Skeletal muscle satellite cell (primary cell): ENCODE measurements around the gene CHRNA1.
A peak's percentile ranks its signal among the peaks of the same experiment; 100 is the strongest.

Experiments used
- H3K27me3 ChIP-seq: 2 replicates; pipeline ENCODE4 v1.7.0; 2013; ENCODE audit warnings: low read length; ENCODE audit not compliant: control insufficient read depth, insufficient read depth
- H3K36me3 ChIP-seq: 2 replicates; pipeline ENCODE4 v1.7.0; 2013; ENCODE audit warnings: mild to moderate bottlenecking, control low read depth, low read length; ENCODE audit not compliant: insufficient read depth
- H3K4me1 ChIP-seq: 2 replicates; pipeline ENCODE4 v1.7.0; 2013; ENCODE audit warnings: low read length; ENCODE audit not compliant: control insufficient read depth, insufficient read depth
- H3K4me2 ChIP-seq: 2 replicates; pipeline ENCODE4 v1.7.0; 2013; ENCODE audit warnings: mild to moderate bottlenecking, low read length
- H3K4me3 ChIP-seq: 2 replicates; pipeline ENCODE4 v1.7.0; 2013; ENCODE audit warnings: low read length
- H3K9ac ChIP-seq: 2 replicates; pipeline ENCODE4 v1.7.0; 2013; ENCODE audit warnings: mild to moderate bottlenecking, low read depth, low read length, moderate library complexity
- H3K9me3 ChIP-seq: replicated peaks from 2 replicates; pipeline ENCODE4 v1.7.0; 2013; ENCODE audit warnings: mild to moderate bottlenecking, control low read depth, low read length

The CHRNA1 gene

GRCh38 chr2:174772472-174772801, 8.2 kb upstream of the CHRNA1 start:
- Histone ChIP-seq H3K9me3 (no peaks in the 10 kb centered on the region), H3K4me2 (peak overlapping the region; percentile 59), H3K4me1 (peaks cover 15% of the 10 kb centered on the region), H3K9ac (peak overlapping the region; percentile 49), H3K27me3 (no peaks in the 10 kb centered on the region), H3K4me3 (no peak overlapping the region), H3K36me3 (no peaks in the 10 kb centered on the region)

GRCh38 chr2:174771631-174772471, 7.6 kb upstream of the CHRNA1 start:
- H3K4me3 ChIP-seq = no peak overlapping the region
- peak overlapping the region; percentile 49 for H3K9ac ChIP-seq
- H3K4me1 ChIP-seq = peaks cover 16% of the 10 kb centered on the region
- no peaks in the 10 kb centered on the region for H3K36me3 ChIP-seq
- peak overlapping the region; percentile 59 for H3K4me2 ChIP-seq
- H3K27me3 ChIP-seq = no peaks in the 10 kb centered on the region
- H3K9me3 ChIP-seq = no peaks in the 10 kb centered on the region

GRCh38 chr2:174771136-174771535, 6.9 kb upstream of the CHRNA1 start:
- no peaks in the 10 kb centered on the region for H3K36me3 ChIP-seq
- no peaks in the 10 kb centered on the region for H3K9me3 ChIP-seq
- H3K4me2 ChIP-seq = no peak overlapping the region
- H3K4me3 ChIP-seq = no peak overlapping the region
- no peaks in the 10 kb centered on the region for H3K27me3 ChIP-seq
- H3K4me1 ChIP-seq = peaks cover 22% of the 10 kb centered on the region
- H3K9ac ChIP-seq = no peak overlapping the region

GRCh38 chr2:174768557-174768956, 4.3 kb upstream of the CHRNA1 start:
- no peak overlapping the region for H3K4me3 ChIP-seq
- H3K4me1 ChIP-seq = peaks cover 46% of the 10 kb centered on the region
- no peaks in the 10 kb centered on the region for H3K9me3 ChIP-seq
- H3K9ac ChIP-seq = no peak overlapping the region
- no peak overlapping the region for H3K4me2 ChIP-seq
- no peaks in the 10 kb centered on the region for H3K36me3 ChIP-seq
- no peaks in the 10 kb centered on the region for H3K27me3 ChIP-seq

GRCh38 chr2:174766271-174766670, 2.0 kb upstream of the CHRNA1 start:
- H3K9ac ChIP-seq = no peak overlapping the region
- peaks cover 47% of the 10 kb centered on the region for H3K4me1 ChIP-seq

GRCh38 chr2:174765576-174765975, 1.3 kb upstream of the CHRNA1 start:
- Histone ChIP-seq H3K9me3 (no peaks in the 10 kb centered on the region), H3K4me2 (peak overlapping the region; percentile 76), H3K4me1 (peaks cover 54% of the 10 kb centered on the region), H3K4me3 (peak overlapping the region; percentile 73), H3K27me3 (no peaks in the 10 kb centered on the region), H3K9ac (peak overlapping the region; percentile 93), H3K36me3 (peaks cover 3% of the 10 kb centered on the region)

More at GRCh38 chr2:174766271-174766670, 2.0 kb upstream of the CHRNA1 start:
- Histone ChIP-seq H3K36me3 (no peaks in the 10 kb centered on the region), H3K27me3 (no peaks in the 10 kb centered on the region), H3K9me3 (no peaks in the 10 kb centered on the region), H3K4me3 (no peak overlapping the region), H3K4me2 (no peak overlapping the region)

GRCh38 chr2:174763780-174764179, 492 bp downstream of the CHRNA1 start:
- no peaks in the 10 kb centered on the region for H3K27me3 ChIP-seq
- peak overlapping the region; percentile 93 for H3K9ac ChIP-seq
- H3K4me1 ChIP-seq = peaks cover 54% of the 10 kb centered on the region
- peak overlapping the region; percentile 73 for H3K4me3 ChIP-seq
- H3K9me3 ChIP-seq = no peaks in the 10 kb centered on the region
- H3K4me2 ChIP-seq = peak overlapping the region; percentile 76
- H3K36me3 ChIP-seq = peaks cover 3% of the 10 kb centered on the region

- Histone ChIP-seq H3K4me1 (peaks cover 54% of the 10 kb centered on the region), H3K27me3 (no peaks in the 10 kb centered on the region), H3K9me3 (no peaks in the 10 kb centered on the region), H3K36me3 (peaks cover 8% of the 10 kb centered on the region), H3K9ac (peak overlapping the region; percentile 93), H3K4me3 (peak overlapping the region; percentile 73), H3K4me2 (peak overlapping the region; percentile 76)
These were observed 1.8 kb downstream of the CHRNA1 start for GRCh38 chr2:174762464-174762863.

- Histone ChIP-seq H3K9me3 (no peaks in the 10 kb centered on the region), H3K4me3 (peak overlapping the region; percentile 73), H3K4me2 (peak overlapping the region; percentile 76), H3K4me1 (peaks cover 53% of the 10 kb centered on the region), H3K9ac (peak overlapping the region; percentile 93), H3K36me3 (peaks cover 10% of the 10 kb centered on the region), H3K27me3 (no peaks in the 10 kb centered on the region)
These were observed 2.4 kb downstream of the CHRNA1 start for GRCh38 chr2:174761837-174762236.

- peak overlapping the region; percentile 22 for H3K9ac ChIP-seq
- peak overlapping the region; percentile 76 for H3K4me2 ChIP-seq
- H3K36me3 ChIP-seq = peaks cover 15% of the 10 kb centered on the region
- H3K4me3 ChIP-seq = peak overlapping the region; percentile 73
- no peaks in the 10 kb centered on the region for H3K9me3 ChIP-seq
- no peaks in the 10 kb centered on the region for H3K27me3 ChIP-seq
- H3K4me1 ChIP-seq = peaks cover 45% of the 10 kb centered on the region
These were observed 3.3 kb downstream of the CHRNA1 start for GRCh38 chr2:174760845-174761473.

- Histone ChIP-seq H3K27me3 (no peaks in the 10 kb centered on the region), H3K4me3 (no peak overlapping the region), H3K4me1 (peaks cover 32% of the 10 kb centered on the region), H3K36me3 (peaks cover 15% of the 10 kb centered on the region), H3K9ac (no peak overlapping the region), H3K9me3 (no peaks in the 10 kb centered on the region), H3K4me2 (no peak overlapping the region)
These were observed 4.7 kb downstream of the CHRNA1 start for GRCh38 chr2:174759381-174760065.
